ENCODE data around the gene PDK4.

PDK4 gene

GRCh38 chr7:95632609-95633008 is 36.3 kb upstream of the PDK4 start:
- Histone ChIP-seq H3K36me3 (ENCODE audit: insufficient read depth, low read length) (no peaks in the 10 kb centered on the region), H3K9me3 (ENCODE audit: insufficient read depth, low read length, severe bottlenecking) (no peaks in the 10 kb centered on the region), H3K4me3 (ENCODE audit: low read depth in 1 of 2, low read length in 2 of 2) (no peak overlapping the region), H3K4me2 (ENCODE audit: insufficient read depth, low read length) (no peak overlapping the region), H2AFZ (ENCODE audit: low read depth, low read length) (no peak overlapping the region), H3K9ac (ENCODE audit: low read depth, low read length) (no peak overlapping the region), H4K20me1 (ENCODE audit: insufficient read depth, low read length) (no peaks in the 10 kb centered on the region), H3K27me3 (ENCODE audit: insufficient read depth, low read length, poor library complexity) (no peaks in the 10 kb centered on the region), H3K4me1 (ENCODE audit: insufficient read depth, low read length) (peaks cover 7% of the 10 kb centered on the region), H3K79me2 (ENCODE audit: insufficient read depth, low read length) (no peaks in the 10 kb centered on the region), H3K27ac (ENCODE audit: low read length) (no peak overlapping the region)
- DNase-seq (no peak), ATAC-seq (ENCODE audit: insufficient read depth, low read depth) (no peak)
- TF ChIP-seq CTCF (IDR thresholded peaks at IDR 0.05; ENCODE audit: borderline replicate concordance, extremely low read depth, low read length, poor library complexity, severe bottlenecking) (no peak), EZH2 (IDR thresholded peaks at IDR 0.05; ENCODE audit: borderline replicate concordance, low read depth, low read length, severe bottlenecking) (no peak)

GRCh38 chr7:95631527-95631926 is 35.2 kb upstream of the PDK4 start:
- no peak overlapping the region for H3K4me3 ChIP-seq (ENCODE audit: low read depth in 1 of 2, low read length in 2 of 2)
- H3K36me3 ChIP-seq (ENCODE audit: insufficient read depth, low read length), result no peaks in the 10 kb centered on the region
- H4K20me1 ChIP-seq (ENCODE audit: insufficient read depth, low read length), result no peaks in the 10 kb centered on the region
- no peak overlapping the region for H2AFZ ChIP-seq (ENCODE audit: low read depth, low read length)
- H3K9me3 ChIP-seq (ENCODE audit: insufficient read depth, low read length, severe bottlenecking), result no peaks in the 10 kb centered on the region
- DNase-seq (no peak), ATAC-seq (ENCODE audit: insufficient read depth, low read depth) (no peak)
- H3K79me2 ChIP-seq (ENCODE audit: insufficient read depth, low read length), result no peaks in the 10 kb centered on the region
- H3K4me2 ChIP-seq (ENCODE audit: insufficient read depth, low read length), result no peak overlapping the region
- H3K27ac ChIP-seq (ENCODE audit: low read length), result no peak overlapping the region
- no peaks in the 10 kb centered on the region for H3K27me3 ChIP-seq (ENCODE audit: insufficient read depth, low read length, poor library complexity)
- TF ChIP-seq CTCF (IDR thresholded peaks at IDR 0.05; ENCODE audit: borderline replicate concordance, extremely low read depth, low read length, poor library complexity, severe bottlenecking) (no peak), EZH2 (IDR thresholded peaks at IDR 0.05; ENCODE audit: borderline replicate concordance, low read depth, low read length, severe bottlenecking) (no peak)
- peaks cover 5% of the 10 kb centered on the region for H3K4me1 ChIP-seq (ENCODE audit: insufficient read depth, low read length)
- H3K9ac ChIP-seq (ENCODE audit: low read depth, low read length), result no peak overlapping the region

- H2AFZ ChIP-seq (ENCODE audit: low read depth, low read length), result no peak overlapping the region
- no peaks in the 10 kb centered on the region for H3K27me3 ChIP-seq (ENCODE audit: insufficient read depth, low read length, poor library complexity)
- no peak overlapping the region for H3K4me2 ChIP-seq (ENCODE audit: insufficient read depth, low read length)
- no peaks in the 10 kb centered on the region for H3K9me3 ChIP-seq (ENCODE audit: insufficient read depth, low read length, severe bottlenecking)
- H3K27ac ChIP-seq (ENCODE audit: low read length), result no peak overlapping the region
- no peak overlapping the region for H3K9ac ChIP-seq (ENCODE audit: low read depth, low read length)
- no peaks in the 10 kb centered on the region for H4K20me1 ChIP-seq (ENCODE audit: insufficient read depth, low read length)
- no peaks in the 10 kb centered on the region for H3K79me2 ChIP-seq (ENCODE audit: insufficient read depth, low read length)
- ATAC-seq (ENCODE audit: insufficient read depth, low read depth) (no peak), DNase-seq (no peak)
- TF ChIP-seq EZH2 (IDR thresholded peaks at IDR 0.05; ENCODE audit: borderline replicate concordance, low read depth, low read length, severe bottlenecking) (no peak), CTCF (IDR thresholded peaks at IDR 0.05; ENCODE audit: borderline replicate concordance, extremely low read depth, low read length, poor library complexity, severe bottlenecking) (no peak)
- no peak overlapping the region for H3K4me3 ChIP-seq (ENCODE audit: low read depth in 1 of 2, low read length in 2 of 2)
- H3K4me1 ChIP-seq (ENCODE audit: insufficient read depth, low read length), result no peaks in the 10 kb centered on the region
- H3K36me3 ChIP-seq (ENCODE audit: insufficient read depth, low read length), result no peaks in the 10 kb centered on the region
Measured at GRCh38 chr7:95630702-95631458, 34.6 kb upstream of the PDK4 start.
